ENCODE results near the gene LCLAT1.
"Not testable (repeated sequence)": the region's sequence is repeated elsewhere in the genome, so short reads cannot be mapped to it uniquely, and the experiment has no call there.

LCLAT1 gene

DNA sequence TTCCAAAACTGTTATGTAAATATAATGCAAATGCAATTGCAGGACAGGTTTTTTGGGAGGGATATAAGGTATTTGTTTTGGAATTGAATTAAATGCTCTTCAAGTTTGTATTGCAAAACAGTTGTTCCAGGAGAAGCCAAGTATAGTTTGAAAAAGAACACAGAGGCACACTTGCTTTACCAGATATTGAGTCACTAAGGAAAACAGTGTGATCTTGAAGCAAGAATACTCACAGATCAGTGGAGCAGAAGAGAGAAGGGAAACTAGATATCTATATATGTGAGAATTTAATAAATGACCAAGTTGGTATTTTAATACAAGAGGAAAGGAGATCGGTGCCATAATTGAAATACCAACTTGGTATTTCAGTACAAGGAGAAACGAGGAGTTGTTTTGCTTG, 181.3 kb downstream of the LCLAT1 start:
- TF ChIP-seq, protein P1, sequence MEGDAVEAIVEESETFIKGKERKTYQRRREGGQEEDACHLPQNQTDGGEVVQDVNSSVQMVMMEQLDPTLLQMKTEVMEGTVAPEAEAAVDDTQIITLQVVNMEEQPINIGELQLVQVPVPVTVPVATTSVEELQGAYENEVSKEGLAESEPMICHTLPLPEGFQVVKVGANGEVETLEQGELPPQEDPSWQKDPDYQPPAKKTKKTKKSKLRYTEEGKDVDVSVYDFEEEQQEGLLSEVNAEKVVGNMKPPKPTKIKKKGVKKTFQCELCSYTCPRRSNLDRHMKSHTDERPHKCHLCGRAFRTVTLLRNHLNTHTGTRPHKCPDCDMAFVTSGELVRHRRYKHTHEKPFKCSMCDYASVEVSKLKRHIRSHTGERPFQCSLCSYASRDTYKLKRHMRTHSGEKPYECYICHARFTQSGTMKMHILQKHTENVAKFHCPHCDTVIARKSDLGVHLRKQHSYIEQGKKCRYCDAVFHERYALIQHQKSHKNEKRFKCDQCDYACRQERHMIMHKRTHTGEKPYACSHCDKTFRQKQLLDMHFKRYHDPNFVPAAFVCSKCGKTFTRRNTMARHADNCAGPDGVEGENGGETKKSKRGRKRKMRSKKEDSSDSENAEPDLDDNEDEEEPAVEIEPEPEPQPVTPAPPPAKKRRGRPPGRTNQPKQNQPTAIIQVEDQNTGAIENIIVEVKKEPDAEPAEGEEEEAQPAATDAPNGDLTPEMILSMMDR (IDR thresholded peaks at IDR 0.05; ENCODE audit: low read depth, low read length, missing control alignments): no peak
- no peak for DNase-seq (ENCODE audit: low read depth)
- H3K4me3 ChIP-seq (ENCODE audit: low read depth, low read length): no peak overlapping the region

DNA sequence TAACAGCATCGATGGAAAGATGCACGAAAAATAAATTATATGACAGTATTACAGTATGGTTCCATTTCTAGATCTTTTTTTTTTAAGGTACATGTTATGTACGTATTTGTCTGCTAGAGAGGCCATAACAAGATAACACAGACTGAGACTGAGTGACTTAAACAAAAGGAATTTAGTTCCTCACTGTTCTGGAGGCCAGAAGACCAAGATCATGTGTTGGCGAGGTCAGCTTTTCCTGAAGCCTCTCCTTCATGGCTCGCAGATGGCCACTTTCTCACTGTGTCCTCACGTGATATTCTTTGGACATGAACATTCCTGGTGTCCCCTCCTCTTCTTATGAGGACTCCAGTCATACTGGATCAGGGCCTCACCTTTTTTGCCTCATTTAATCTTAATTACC, 182.8 kb downstream of the LCLAT1 start:
- no peak for DNase-seq (ENCODE audit: low read depth)
- no peak overlapping the region for H3K4me3 ChIP-seq (ENCODE audit: low read depth, low read length)
- TF ChIP-seq, protein P1 (IDR thresholded peaks at IDR 0.05; ENCODE audit: low read depth, low read length, missing control alignments): no peak

DNA sequence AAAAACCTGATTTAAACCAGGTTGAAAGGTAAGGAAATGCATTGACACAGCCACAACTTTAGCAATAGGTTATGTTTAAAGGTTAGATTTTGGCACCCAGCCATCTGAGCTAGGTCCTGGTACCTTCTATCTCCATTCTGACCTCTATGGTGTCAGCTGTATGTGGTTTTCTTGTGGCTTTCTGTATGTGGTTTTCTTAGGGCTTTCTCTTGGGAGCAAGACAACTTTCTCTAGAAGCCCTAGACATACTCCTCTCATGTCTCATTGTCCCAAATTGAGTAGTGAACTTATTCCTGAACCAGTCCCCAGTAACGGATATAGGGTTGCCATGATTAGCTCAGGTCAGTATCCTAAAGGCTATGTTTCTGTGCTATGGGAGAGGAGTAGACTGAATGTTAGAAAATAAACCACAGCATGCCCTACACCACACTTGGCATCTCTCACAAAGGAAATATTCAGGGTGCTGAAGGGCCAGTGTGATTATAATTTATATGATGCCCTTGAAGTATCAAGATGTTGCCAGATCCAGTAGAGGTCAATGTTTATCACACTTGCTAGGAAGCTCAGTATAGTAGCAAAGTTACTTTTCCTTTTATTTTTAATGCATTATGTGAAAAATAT, 184.1 kb downstream of the LCLAT1 start:
- TF ChIP-seq, protein P1 (IDR thresholded peaks at IDR 0.05; ENCODE audit: low read depth, low read length, missing control alignments): no peak
- H3K4me3 ChIP-seq (ENCODE audit: low read depth, low read length): no peak overlapping the region
- DNase-seq (ENCODE audit: low read depth): peak; percentile 24

DNA sequence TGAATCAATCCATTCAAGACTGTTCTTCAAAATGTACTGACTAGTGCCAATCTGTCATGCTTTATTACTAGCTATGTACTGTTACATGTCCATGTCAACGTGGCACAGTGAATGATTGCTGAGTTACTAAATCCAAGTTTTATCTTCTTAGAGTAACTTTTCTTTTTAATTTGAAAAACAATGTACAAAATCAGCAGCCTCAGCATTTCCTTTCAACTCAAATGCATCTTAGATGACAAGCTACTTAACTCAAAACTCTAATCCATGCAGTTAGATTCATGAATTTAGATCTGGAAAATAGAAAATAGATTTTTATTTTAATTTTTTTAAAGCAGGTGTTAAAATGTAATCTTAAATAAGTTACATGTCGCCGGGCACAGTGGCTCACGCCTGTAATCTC, 186.0 kb downstream of the LCLAT1 start:
- no peak for DNase-seq (ENCODE audit: low read depth)
- no peak overlapping the region for H3K4me3 ChIP-seq (ENCODE audit: low read depth, low read length)
- TF ChIP-seq, protein P1 (IDR thresholded peaks at IDR 0.05; ENCODE audit: low read depth, low read length, missing control alignments): no peak

DNA sequence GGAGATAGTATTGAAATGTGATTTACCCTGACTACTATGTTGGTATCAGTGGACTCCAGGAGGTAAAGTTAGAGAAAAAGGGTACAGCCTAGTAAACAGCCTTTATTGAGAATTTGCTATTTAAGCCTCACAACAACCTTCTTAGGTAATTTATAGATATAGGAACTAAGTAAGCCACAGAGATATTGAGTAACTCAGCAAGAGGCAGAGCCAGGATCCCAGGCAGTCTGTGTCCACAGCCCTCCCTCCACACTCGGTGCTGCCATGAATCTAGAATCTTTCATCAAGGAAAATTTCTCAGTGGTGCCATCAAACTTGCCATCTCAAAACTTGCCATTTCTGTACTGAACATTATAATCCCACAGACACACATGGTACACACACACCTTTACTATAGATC, 189.3 kb downstream of the LCLAT1 start:
- DNase-seq (ENCODE audit: low read depth): no peak
- no peak overlapping the region for H3K4me3 ChIP-seq (ENCODE audit: low read depth, low read length)
- TF ChIP-seq, protein P1 (IDR thresholded peaks at IDR 0.05; ENCODE audit: low read depth, low read length, missing control alignments): no peak

DNA sequence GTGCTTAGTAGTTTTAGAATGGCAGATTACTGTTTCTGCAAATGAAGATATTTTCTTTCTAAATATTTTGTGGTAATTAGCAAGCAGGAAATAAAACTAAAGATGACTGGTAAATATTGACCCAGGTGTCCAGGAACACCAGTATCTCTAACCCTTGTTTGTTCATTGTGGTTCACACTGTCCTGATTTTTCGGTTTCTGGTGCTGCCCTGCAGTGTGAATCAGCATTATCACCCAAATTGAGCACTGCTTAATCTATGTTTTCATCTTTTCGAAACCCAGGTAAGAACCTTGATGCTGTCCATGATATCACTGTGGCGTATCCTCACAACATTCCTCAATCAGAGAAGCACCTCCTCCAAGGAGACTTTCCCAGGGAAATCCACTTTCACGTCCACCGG, 192.8 kb downstream of the LCLAT1 start:
- no peak overlapping the region for H3K4me3 ChIP-seq (ENCODE audit: low read depth, low read length)
- TF ChIP-seq, protein P1 (IDR thresholded peaks at IDR 0.05; ENCODE audit: low read depth, low read length, missing control alignments): no peak

DNA sequence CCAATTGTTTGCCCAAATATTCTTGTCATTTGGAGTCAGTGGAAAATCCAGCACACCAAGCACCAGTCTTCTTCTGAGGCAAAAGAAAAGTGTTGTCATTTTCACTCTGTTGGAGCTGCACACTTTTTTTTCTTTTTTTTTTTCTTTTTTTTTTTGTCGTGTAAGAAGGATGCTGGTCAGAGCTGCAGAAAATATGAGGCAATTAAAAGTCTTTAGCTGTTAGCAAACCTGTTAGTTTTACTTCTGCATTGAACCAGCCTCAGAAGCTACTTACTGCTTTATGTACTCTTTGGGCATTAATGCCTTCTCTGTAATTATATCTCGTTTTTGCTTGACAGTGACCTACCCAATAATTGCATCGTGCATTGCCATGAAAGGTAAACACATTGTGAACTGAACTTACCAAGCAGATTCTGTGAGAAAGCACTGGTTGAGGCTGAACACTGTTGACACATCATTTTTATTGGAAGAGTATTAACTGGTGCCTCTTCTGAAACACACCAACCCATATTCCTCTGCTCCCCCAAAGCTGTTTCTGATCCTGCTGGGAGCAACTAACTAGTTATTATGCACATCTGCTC, 194.8 kb downstream of the LCLAT1 start:
- no peak overlapping the region for H3K4me3 ChIP-seq (ENCODE audit: low read depth, low read length)
- TF ChIP-seq, protein P1 (IDR thresholded peaks at IDR 0.05; ENCODE audit: low read depth, low read length, missing control alignments): no peak
- no peak for DNase-seq (ENCODE audit: low read depth)

More for the DNA sequence above, 192.8 kb downstream of the LCLAT1 start:
- no peak for DNase-seq (ENCODE audit: low read depth)

DNA sequence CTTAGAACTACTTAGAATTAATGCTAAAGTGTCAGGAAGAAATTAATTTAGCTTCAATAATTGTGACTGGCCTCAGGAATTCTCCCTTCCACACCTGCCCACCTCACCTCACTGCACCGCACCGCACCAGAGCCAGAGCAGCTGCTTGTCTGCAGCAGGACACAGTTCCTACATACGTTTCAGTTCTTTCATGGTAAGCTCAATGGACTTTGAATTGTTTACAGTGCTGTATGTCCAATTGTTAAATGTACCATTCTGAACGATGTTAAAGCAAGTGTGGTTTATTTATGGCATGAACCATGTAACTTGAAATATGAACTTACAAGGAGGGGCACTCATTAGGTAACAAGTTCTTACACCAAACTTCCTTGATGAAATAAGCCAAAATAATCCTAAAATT, 196.0 kb downstream of the LCLAT1 start:
- not testable (repeated sequence) for DNase-seq (ENCODE audit: low read depth)

More for the DNA sequence above, 196.0 kb downstream of the LCLAT1 start:
- not testable (repeated sequence) for H3K4me3 ChIP-seq (ENCODE audit: low read depth, low read length)

All from GM12864 (cell line).